OCI-LY1 (cell line): ENCODE measurements around the gene HDAC10.

ENCODE experiments used
- H2AFZ ChIP-seq: fragments of 200-600 bp; sonication (generic), shearing (Covaris generic); 2 replicates; pipeline ENCODE4 v1.6.0; 2014; ENCODE audit warnings: antibody characterized with exemption, mild to moderate bottlenecking, low read length
- H3F3A ChIP-seq: fragments of 200-600 bp; sonication (generic), shearing (Covaris generic); 2 replicates; pipeline ENCODE4 v1.6.0; 2014; ENCODE audit warnings: mild to moderate bottlenecking, antibody characterized with exemption, low read length, moderate library complexity; ENCODE audit not compliant: insufficient read depth
- H3K27ac ChIP-seq: fragments of 200-600 bp; sonication (generic); 2 replicates; pipeline ENCODE4 v1.5.1; 2014; ENCODE audit warnings: low read length, mixed run types, mild to moderate bottlenecking, low read depth; ENCODE audit not compliant: poor library complexity, severe bottlenecking
- H3K27me3 ChIP-seq: fragments of 200-600 bp; sonication (generic); 2 replicates; pipeline ENCODE4 v1.6.0; 2014; ENCODE audit warnings: antibody characterized with exemption, mild to moderate bottlenecking, low read length, moderate library complexity; ENCODE audit not compliant: insufficient read depth
- H3K36me3 ChIP-seq: fragments of 200-600 bp; sonication (generic); 2 replicates; pipeline ENCODE4 v1.6.1; 2014; ENCODE audit warnings: mild to moderate bottlenecking, antibody characterized with exemption, low read length, moderate library complexity, mixed read lengths; ENCODE audit not compliant: insufficient read depth
- H3K4me1 ChIP-seq: fragments of 200-600 bp; sonication (generic); 2 replicates; pipeline ENCODE4 v1.5.1; 2014; ENCODE audit warnings: mild to moderate bottlenecking, low read length, moderate library complexity; ENCODE audit not compliant: insufficient read depth, severe bottlenecking
- H3K4me2 ChIP-seq: fragments of 200-600 bp; sonication (generic), shearing (Covaris generic); 2 replicates; pipeline ENCODE4 v1.6.1; 2014; ENCODE audit warnings: low read length
- H3K4me3 ChIP-seq: fragments of 200-600 bp; sonication (generic); 2 replicates; pipeline ENCODE4 v1.5.1; 2014; ENCODE audit warnings: low read length, low read depth, mild to moderate bottlenecking, mixed read lengths; ENCODE audit not compliant: poor library complexity, severe bottlenecking
- H3K79me2 ChIP-seq: fragments of 200-600 bp; shearing (Covaris generic); 2 replicates; pipeline ENCODE4 v1.6.1; 2016; ENCODE audit warnings: mixed run types, low read length, mixed read lengths; ENCODE audit not compliant: insufficient read depth
- H3K9ac ChIP-seq: fragments of 200-600 bp; sonication (generic), shearing (Covaris generic); 2 replicates; pipeline ENCODE4 v1.6.1; 2014; ENCODE audit warnings: mild to moderate bottlenecking, low read length, mixed read lengths
- H3K9me2 ChIP-seq: fragments of 200-600 bp; sonication (generic), shearing (Covaris generic); 2 replicates; pipeline ENCODE4 v1.6.1; 2014; ENCODE audit warnings: low read depth, mild to moderate bottlenecking, low read length, mixed read lengths
- H3K9me3 ChIP-seq: fragments of 200-600 bp; shearing (Covaris generic); 2 replicates; pipeline ENCODE4 v1.6.1; 2014; ENCODE audit warnings: low read length, mixed read lengths
- H4K20me1 ChIP-seq: fragments of 200-600 bp; sonication (generic), shearing (Covaris generic); 2 replicates; pipeline ENCODE4 v1.6.0; 2016; ENCODE audit warnings: mild to moderate bottlenecking, low read length; ENCODE audit not compliant: insufficient read depth
- CTCF ChIP-seq: fragments of 200-600 bp; sonication (generic), shearing (Covaris generic); IDR thresholded peaks from 2 replicates; pipeline ENCODE4 v1.5.1; 2017; ENCODE audit warnings: mild to moderate bottlenecking, antibody characterized with exemption, low read length, moderate library complexity, mixed read lengths
- EZH2 ChIP-seq: fragments of 200-600 bp; sonication (generic), shearing (Covaris generic); IDR thresholded peaks from 2 replicates; pipeline ENCODE4 v1.8.0; 2017; ENCODE audit warnings: borderline replicate concordance, mixed run types, mild to moderate bottlenecking, antibody characterized with exemption, low read length, moderate library complexity, mixed read lengths

Gene HDAC10

GRCh38 chr22:50229370-50229769, 21.7 kb downstream of the HDAC10 start:
- TF ChIP-seq EZH2: no peak
- Histone ChIP-seq H3K9me3 (no peaks in the 10 kb centered on the region), H3K9me2 (no peaks in the 10 kb centered on the region), H3K36me3 (peaks cover 51% of the 10 kb centered on the region), H2AFZ (no peak overlapping the region), H4K20me1 (no peaks in the 10 kb centered on the region), H3K79me2 (no peaks in the 10 kb centered on the region), H3K27ac (no peak overlapping the region), H3K4me1 (no peaks in the 10 kb centered on the region), H3K9ac (no peak overlapping the region), H3F3A (no peaks in the 10 kb centered on the region), H3K4me2 (no peak overlapping the region), H3K27me3 (no peaks in the 10 kb centered on the region), H3K4me3 (no peak overlapping the region)

GRCh38 chr22:50228366-50228765, 22.7 kb downstream of the HDAC10 start:
- Histone ChIP-seq H3K4me2 (no peak overlapping the region), H3K4me1 (no peaks in the 10 kb centered on the region), H3K36me3 (peaks cover 53% of the 10 kb centered on the region)

GRCh38 chr22:50227579-50228215, 23.4 kb downstream of the HDAC10 start:
- Histone ChIP-seq H3K36me3 (peaks cover 53% of the 10 kb centered on the region), H3F3A (no peaks in the 10 kb centered on the region), H3K27ac (no peak overlapping the region), H3K27me3 (no peaks in the 10 kb centered on the region), H3K9ac (no peak overlapping the region), H3K79me2 (no peaks in the 10 kb centered on the region), H3K4me1 (no peaks in the 10 kb centered on the region), H3K9me3 (no peaks in the 10 kb centered on the region), H4K20me1 (no peaks in the 10 kb centered on the region), H3K4me3 (no peak overlapping the region), H3K4me2 (no peak overlapping the region), H2AFZ (no peak overlapping the region), H3K9me2 (no peaks in the 10 kb centered on the region)
- TF ChIP-seq EZH2 (no peak), CTCF (no peak)

More at GRCh38 chr22:50228366-50228765, 22.7 kb downstream of the HDAC10 start:
- no peaks in the 10 kb centered on the region for H3K79me2 ChIP-seq
- H3K9me3 ChIP-seq: no peaks in the 10 kb centered on the region
- TF ChIP-seq EZH2 (no peak), CTCF (no peak)
- no peak overlapping the region for H3K9ac ChIP-seq
- H4K20me1 ChIP-seq: no peaks in the 10 kb centered on the region
- H3F3A ChIP-seq: no peaks in the 10 kb centered on the region
- H3K9me2 ChIP-seq: no peaks in the 10 kb centered on the region
- no peak overlapping the region for H3K27ac ChIP-seq
- H3K27me3 ChIP-seq: no peaks in the 10 kb centered on the region
- no peak overlapping the region for H3K4me3 ChIP-seq
- no peak overlapping the region for H2AFZ ChIP-seq

- no peaks in the 10 kb centered on the region for H4K20me1 ChIP-seq
- no peak overlapping the region for H3K4me3 ChIP-seq
- no peaks in the 10 kb centered on the region for H3K27me3 ChIP-seq
- no peaks in the 10 kb centered on the region for H3K79me2 ChIP-seq
- H2AFZ ChIP-seq: no peak overlapping the region
- TF ChIP-seq CTCF (no peak), EZH2 (no peak)
- no peaks in the 10 kb centered on the region for H3K9me3 ChIP-seq
- no peak overlapping the region for H3K9ac ChIP-seq
- H3F3A ChIP-seq: no peaks in the 10 kb centered on the region
- no peak overlapping the region for H3K4me2 ChIP-seq
- H3K27ac ChIP-seq: no peak overlapping the region
- no peaks in the 10 kb centered on the region for H3K9me2 ChIP-seq
- no peaks in the 10 kb centered on the region for H3K4me1 ChIP-seq
- H3K36me3 ChIP-seq: peaks cover 57% of the 10 kb centered on the region; the same call in 1 of the 2 replicates
Measured at GRCh38 chr22:50226875-50227165, 24.2 kb downstream of the HDAC10 start.
